ENCODE data around the gene RNF144A.
A peak's percentile ranks its signal among the peaks of the same experiment; 100 is the strongest.
"Not testable (repeated sequence)": the region's sequence is repeated elsewhere in the genome, so short reads cannot be mapped to it uniquely, and the experiment has no call there.

RNF144A gene

GRCh38 chr2:6917071-6917760 is at the start of gene RNF144A:
Gene RNF144A (plus strand): TSS chr2:6917412. CDS start chr2:6996927, 79,515 bp downstream.
- DNase-seq: peak in 7 of 14 donors; percentile 18 to 85 (median 61)

- DNase-seq: no peak
These were observed 44.8 kb upstream of the RNF144A start for GRCh38 chr2:6872394-6872793.

GRCh38 chr2:6874032-6874431 is 43.2 kb upstream of the RNF144A start:
- no peak for DNase-seq

- no peak for DNase-seq
These were observed 40.9 kb upstream of the RNF144A start for GRCh38 chr2:6876309-6876708.

- DNase-seq: peak in 5 of 14 donors; percentile 22 to 51 (median 28)
These were observed 39.6 kb upstream of the RNF144A start, which contains the start of gene RSAD2 for GRCh38 chr2:6877402-6878304. Gene RSAD2 (plus strand): TSS chr2:6877777. CDS start chr2:6877801, 24 bp downstream.

- no peak for DNase-seq
These were observed 38.7 kb upstream of the RNF144A start for GRCh38 chr2:6878549-6878948.

GRCh38 chr2:6879011-6879410 is 38.2 kb upstream of the RNF144A start:
- no peak for DNase-seq

- DNase-seq: no peak
These were observed 36.9 kb upstream of the RNF144A start for GRCh38 chr2:6880200-6880733.

- no peak for DNase-seq
These were observed 36.2 kb upstream of the RNF144A start for GRCh38 chr2:6881046-6881445.

GRCh38 chr2:6881516-6881915 is 35.7 kb upstream of the RNF144A start:
- DNase-seq: no peak

GRCh38 chr2:6883448-6884122 is 33.6 kb upstream of the RNF144A start:
- DNase-seq: peak in 1 of 14 donors; percentile 23

GRCh38 chr2:6885551-6885950 is 31.7 kb upstream of the RNF144A start:
- DNase-seq: no peak

- no peak for DNase-seq
These were observed 31.2 kb upstream of the RNF144A start for GRCh38 chr2:6885968-6886367.

- no peak for DNase-seq
These were observed 29.4 kb upstream of the RNF144A start for GRCh38 chr2:6887751-6888192.

GRCh38 chr2:6888724-6889123 is 28.5 kb upstream of the RNF144A start:
- DNase-seq: no peak

GRCh38 chr2:6893876-6894482 is 23.2 kb upstream of the RNF144A start:
- no peak for DNase-seq

GRCh38 chr2:6896930-6897759 is 20.1 kb upstream of the RNF144A start:
- DNase-seq: peak in 1 of 14 donors; percentile 13

GRCh38 chr2:6902581-6902980 is 14.6 kb upstream of the RNF144A start:
- DNase-seq: not testable (repeated sequence)

GRCh38 chr2:6905668-6906067 is 11.5 kb upstream of the RNF144A start:
- DNase-seq: no peak

GRCh38 chr2:6906165-6906741 is 11.0 kb upstream of the RNF144A start:
- no peak for DNase-seq

- no peak for DNase-seq
These were observed 8.9 kb upstream of the RNF144A start for GRCh38 chr2:6908291-6908690.
